NCI-H524 (cell line): ENCODE results near the gene EDIL3.
"Not testable (repeated sequence)": the region's sequence is repeated elsewhere in the genome, so short reads cannot be mapped to it uniquely, and the experiment has no call there.

Source experiments
- DNase-seq, 2 experiments: peaks; one replicate each; lab custom pipeline; 2025; lab: John Stamatoyannopoulos, UW

EDIL3 gene

DNA sequence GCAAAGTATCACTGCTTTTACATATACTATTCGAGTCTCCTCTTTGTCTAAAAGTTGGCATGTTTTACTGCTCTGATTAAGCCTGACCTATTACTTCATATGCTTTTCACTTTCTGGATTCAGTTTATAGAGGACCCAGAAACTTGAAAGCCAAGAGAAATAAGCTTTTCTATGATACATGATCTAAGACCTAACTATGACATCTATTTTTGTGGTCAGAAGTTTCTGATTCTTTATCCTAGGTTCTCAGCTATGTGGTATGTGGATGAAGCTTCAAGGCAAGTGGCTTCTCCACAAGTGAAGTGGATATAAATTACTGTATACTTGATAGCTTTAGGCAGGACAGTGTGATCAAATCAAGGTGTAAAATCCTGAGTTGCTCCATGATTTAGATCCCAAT lies 6.3 kb downstream of the EDIL3 start:
- DNase-seq: no peak

GRCh38 chr5:84376346-84376745 lies 8.3 kb downstream of the EDIL3 start:
- DNase-seq: no peak

DNA sequence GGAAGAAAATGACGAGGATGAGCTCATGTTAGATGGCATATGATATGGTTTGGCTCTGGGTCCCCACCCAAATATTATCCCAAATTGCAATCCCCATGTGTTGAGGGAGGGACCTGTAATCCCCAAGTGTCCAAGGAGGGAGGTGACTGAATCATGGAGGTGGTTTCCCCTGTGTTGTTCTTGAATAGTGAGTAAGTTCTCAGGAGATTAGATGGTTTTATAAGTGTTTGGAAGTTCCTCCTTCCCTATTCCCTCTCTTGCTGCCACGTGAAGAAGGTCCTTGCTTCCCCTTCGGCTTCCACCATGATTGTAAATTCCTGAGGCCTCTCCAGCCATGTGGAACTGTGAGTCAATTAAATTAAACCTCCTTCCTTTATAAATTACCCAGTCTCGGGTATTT lies 10.1 kb downstream of the EDIL3 start:
- DNase-seq: no peak

- no peak for DNase-seq
These were observed 11.2 kb downstream of the EDIL3 start for GRCh38 chr5:84373506-84373905.

GRCh38 chr5:84372066-84372695 lies 12.5 kb downstream of the EDIL3 start:
- DNase-seq: no peak

GRCh38 chr5:84370176-84370575 lies 14.5 kb downstream of the EDIL3 start:
- DNase-seq: no peak

DNA sequence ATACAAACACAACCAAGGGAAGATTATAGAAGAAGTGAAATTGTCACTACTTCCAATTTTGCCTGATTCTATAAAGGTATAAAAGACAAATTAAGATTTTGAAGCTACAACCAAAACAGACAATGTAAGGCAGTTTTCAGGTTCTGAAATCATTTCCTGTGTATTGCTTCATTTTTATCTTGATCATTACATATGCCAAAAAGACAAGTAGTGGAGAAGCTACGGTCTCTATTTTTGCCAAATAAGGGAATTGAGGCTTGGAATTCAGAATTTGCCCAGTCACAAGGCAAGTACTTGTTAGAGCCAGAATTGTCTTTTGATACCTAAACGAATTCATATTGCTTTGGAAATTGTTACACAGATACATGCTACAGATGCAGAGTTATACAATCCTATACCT lies 20.6 kb downstream of the EDIL3 start:
- DNase-seq: no peak

DNA sequence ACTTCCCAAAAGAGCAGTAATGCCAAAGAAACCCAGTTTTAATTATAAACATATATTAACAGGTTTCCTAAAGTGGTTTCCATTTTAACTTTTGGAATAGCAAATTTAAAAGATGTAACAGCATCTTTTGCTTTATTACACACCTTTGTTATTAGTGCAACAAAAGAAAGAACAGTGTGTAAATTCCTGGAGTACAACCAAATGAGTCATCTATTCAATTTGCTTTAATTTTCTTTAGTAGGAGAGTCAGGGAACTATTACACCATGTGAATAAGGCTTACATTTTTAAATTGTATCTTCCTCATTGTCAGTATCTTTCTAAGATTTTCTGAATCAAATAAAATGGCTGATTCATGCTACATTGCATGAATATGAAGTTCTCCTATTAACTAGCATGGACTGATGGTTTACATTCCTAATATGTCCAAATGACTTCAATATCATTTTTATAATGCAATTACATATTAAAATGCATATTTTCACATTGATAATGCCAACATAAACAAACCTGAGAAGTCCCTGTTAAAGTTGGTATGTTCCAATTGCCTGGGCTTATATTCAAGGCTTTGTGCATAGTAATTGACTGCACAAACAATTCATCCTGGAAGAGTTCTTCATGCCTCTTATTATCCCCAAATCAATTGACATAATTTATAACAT lies 22.5 kb downstream of the EDIL3 start:
- no peak for DNase-seq

DNA sequence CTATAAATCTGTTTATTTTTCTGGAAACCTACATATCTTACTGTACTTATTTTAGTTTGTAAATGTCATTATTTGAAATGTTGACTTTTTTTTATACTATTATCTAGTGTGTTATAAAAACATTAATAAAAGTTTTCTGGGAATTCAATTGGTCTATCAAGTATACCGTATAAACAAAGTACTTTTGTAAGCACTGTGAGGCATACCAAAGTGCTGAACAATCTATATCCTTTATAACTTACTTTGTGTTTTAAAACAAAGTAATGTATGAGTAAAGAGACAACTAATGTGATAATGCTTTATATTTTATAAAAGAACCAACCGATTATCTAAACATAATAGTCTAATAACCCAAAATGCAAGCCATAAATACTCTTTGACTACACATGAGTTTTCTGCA lies 23.1 kb downstream of the EDIL3 start:
- DNase-seq: no peak

- no peak for DNase-seq
These were observed 24.6 kb downstream of the EDIL3 start for GRCh38 chr5:84360056-84360455.

DNA sequence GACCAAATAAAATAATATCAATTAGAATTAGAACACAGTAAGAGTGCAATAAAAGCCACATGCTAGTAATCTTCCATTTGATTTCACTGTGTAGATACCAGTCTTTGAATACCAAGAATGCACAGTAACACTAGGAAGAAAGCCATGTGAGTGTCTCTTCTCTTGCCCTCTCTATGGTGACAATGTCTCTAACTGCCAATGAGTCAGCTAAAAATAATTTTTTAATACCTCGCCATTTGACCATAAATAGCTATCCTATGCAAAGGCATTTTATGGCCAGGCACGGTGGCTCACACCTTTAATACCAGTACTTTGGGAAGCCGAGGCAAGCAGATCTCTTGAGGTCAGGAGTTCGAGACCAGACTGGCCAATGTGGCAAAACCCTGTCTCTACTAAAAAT lies 30.6 kb downstream of the EDIL3 start:
- DNase-seq: no peak

DNA sequence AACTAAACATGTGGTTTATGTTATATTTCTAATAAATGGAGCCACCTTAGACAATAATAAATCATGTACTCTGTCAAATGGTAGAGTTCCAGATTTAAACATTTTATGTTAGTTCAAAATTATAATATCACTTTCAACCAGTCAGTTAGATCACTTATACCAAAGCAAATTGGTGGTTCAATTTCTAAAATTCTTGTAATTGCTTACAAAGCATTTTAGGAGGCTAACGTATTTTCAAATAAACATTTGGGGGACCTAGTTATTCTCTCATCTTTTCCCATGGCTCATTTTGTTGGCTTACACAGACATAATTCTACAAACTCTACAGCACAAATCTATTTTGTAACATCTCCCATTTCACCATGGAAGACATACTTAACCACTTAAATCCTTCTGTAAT lies 39.9 kb downstream of the EDIL3 start:
- peak in 1 of 2 experiments; percentile 3 for DNase-seq

DNA sequence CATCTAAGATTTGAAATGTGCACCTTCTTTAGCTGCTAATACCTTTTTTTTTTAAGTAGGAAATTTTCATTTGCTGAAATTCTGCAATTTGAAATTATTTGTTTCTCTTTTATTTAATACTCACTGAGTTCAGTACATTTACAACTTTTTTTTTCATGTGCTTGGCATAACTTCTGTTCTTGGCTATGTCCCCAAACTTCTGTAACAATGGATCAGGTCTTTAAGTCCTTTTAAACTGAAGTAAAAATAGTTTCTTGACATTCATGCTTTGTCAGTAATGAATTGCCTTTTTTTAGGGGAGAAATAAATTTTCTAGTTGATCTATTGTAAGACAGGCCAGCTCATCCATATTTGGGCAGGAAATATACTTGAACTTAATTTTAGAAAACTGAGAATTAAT lies 41.5 kb downstream of the EDIL3 start:
- DNase-seq: no peak

DNA sequence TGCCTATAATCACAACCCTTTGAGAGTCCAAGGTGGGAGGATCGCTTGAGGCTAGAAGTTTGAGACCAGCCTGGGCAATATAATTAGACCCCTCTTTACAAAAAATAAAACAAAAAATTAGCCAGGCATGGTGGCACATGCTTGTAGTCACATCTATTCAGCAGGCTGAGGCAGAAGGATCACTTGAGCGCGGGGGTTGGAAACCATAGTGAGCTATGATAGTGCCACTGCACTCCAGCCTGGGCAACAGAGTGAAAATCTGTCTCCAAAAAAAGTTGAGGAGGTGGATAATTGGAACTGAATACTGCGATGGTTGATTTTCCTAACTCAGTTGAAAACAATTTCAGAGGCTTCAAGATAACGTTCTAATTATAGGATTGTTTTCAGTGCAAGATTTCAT lies 52.6 kb downstream of the EDIL3 start:
- no peak for DNase-seq

GRCh38 chr5:84327591-84327990 lies 57.1 kb downstream of the EDIL3 start:
- no peak for DNase-seq

DNA sequence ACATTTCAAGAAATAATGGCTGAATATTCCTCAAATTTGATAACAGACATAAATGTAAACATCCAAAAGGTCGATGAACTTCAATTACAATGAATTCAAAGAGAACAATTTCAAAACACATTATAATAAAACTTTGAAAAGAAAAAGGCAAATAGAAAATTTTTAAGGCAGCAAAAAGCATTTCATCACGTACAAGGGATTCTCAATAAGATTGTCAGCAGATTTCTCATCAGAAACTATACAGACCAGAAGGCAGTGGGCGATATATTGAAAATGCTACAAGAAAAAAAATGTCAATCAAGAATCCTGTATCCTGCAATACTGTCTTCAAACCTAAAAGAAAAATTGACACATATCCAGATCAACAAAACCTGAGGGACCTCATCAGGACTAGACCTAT lies 62.0 kb downstream of the EDIL3 start:
- no peak for DNase-seq

DNA sequence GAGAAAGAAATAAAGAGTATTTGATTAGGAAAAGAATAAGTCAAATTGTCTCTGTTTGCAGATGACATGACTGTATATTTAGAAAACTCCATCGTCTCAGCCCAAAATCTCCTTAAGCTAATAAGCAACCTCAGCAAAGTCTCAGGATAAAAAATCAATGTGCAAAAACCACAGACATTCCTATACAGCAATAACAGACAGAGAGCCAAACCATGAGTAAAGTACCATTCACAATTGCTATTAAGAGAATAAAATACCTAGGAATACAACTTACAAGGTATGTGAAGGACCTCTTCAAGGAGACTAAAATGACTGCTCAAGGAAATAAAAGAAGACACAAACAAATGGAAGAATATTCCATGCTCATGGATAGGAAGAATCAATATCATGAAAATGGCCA lies 66.9 kb downstream of the EDIL3 start:
- DNase-seq: not testable (repeated sequence)

DNA sequence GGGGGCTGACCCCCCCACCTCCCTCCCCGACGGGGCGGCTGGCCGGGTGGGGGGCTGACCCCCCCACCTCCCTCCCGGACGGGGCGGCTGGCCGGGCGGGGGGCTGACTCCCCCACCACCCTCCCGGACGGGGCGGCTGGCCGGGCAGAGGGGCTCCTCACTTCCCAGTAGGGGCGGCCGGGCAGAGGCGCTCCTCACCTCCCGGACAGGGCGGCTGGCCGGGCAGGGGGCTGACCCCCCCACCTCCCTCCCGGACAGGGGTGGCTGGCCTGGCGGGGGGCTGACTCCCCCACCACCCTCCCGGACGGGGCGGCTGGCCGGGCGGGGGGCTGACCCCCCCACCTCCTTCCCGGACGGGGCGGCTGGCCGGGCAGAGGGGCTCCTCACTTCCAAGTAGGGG lies 72.4 kb downstream of the EDIL3 start:
- not testable (repeated sequence) for DNase-seq

GRCh38 chr5:84309850-84310249 lies 74.8 kb downstream of the EDIL3 start:
- not testable (repeated sequence) for DNase-seq

GRCh38 chr5:84306601-84307000 lies 78.1 kb downstream of the EDIL3 start:
- no peak for DNase-seq

DNA sequence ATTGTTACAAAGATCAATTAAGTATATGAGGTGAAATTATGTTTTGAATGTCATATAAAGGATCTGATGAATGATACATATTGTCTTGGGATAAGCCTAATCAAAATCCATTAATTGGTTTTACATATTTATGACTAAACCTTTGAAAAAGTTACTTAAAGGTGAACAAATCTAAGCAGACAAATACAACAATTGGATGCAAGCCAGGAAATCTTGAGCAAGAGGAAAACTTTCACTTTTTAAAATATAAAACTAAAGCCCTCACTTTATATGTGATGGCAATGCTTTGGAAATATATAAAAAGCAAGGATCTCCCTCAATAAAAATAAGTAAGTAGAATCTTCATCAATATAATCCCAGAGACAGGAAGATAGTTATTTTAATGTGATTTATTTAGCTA lies 80.1 kb downstream of the EDIL3 start:
- DNase-seq: no peak

- DNase-seq: no peak
These were observed 81.4 kb downstream of the EDIL3 start for GRCh38 chr5:84303315-84303714.

- DNase-seq: no peak
These were observed 83.1 kb downstream of the EDIL3 start for GRCh38 chr5:84301535-84301934.

DNA sequence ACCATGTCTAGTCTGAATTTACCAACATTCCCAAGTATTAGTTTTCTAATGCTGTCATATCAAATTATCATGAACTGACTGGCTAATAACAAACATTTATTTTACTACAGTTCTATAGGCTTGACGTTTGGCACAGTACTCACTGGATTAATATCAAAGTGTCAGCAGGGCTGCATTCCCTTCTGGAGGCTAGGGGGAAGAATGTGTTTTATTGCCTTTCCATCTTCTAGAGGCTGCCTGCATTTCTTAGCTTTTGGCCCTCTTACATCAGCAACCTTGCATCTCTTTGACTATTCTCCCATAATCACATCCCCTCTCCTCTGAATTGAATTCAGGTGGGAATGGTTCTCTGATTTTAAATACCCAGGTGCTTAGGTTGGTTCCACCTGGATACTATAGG lies 84.7 kb downstream of the EDIL3 start:
- DNase-seq: no peak
